Natural killer cell (primary cell): ENCODE results near the gene GRID1. TPM values are rescaled to one million over a fixed set of nuclear protein-coding genes. Genes with fewer than 3 reads are reported as not detected.
"Not testable (repeated sequence)": the region's sequence is repeated elsewhere in the genome, so short reads cannot be mapped to it uniquely, and the experiment has no call there.

Source experiments
- ATAC-seq, 3 donors: fragments of 150-1000 bp in 2 of 3; fragments of 200-7000 bp in 1 of 3; cut with Tn5 transposase; 1 replicate in 1 of 3; 2 replicates in 2 of 3; pipeline ENCODE4 v1.10.0; 2021; ENCODE audit warnings: mild to moderate bottlenecking in 2 of 3, moderate library complexity in 2 of 3
- DNase-seq, 2 donors: peaks; one replicate each; pipeline versions ENCODE4 v3.0.0 to v3.0.0-alpha.2; 2013 to 2021; ENCODE audit warnings: mixed read lengths in 1 of 2
- H3K27ac ChIP-seq: one replicate; pipeline ENCODE4 v1.5.1; 2013; ENCODE audit warnings: mild to moderate bottlenecking, low read length
- H3K27me3 ChIP-seq: one replicate; pipeline ENCODE4 v1.6.1; 2013; ENCODE audit warnings: low read length; ENCODE audit not compliant: control insufficient read depth, insufficient read depth
- H3K36me3 ChIP-seq: one replicate; pipeline ENCODE4 v1.6.1; 2013; ENCODE audit warnings: low read length; ENCODE audit not compliant: control insufficient read depth, insufficient read depth
- H3K4me1 ChIP-seq: one replicate; pipeline ENCODE4 v1.6.1; 2013; ENCODE audit warnings: low read length; ENCODE audit not compliant: control insufficient read depth, insufficient read depth
- H3K4me3 ChIP-seq: one replicate; pipeline ENCODE4 v1.5.1; 2013; ENCODE audit warnings: low read length
- H3K9me3 ChIP-seq: one replicate; pipeline ENCODE4 v1.6.1; 2013; ENCODE audit warnings: low read length; ENCODE audit not compliant: control insufficient read depth, insufficient read depth
- H3K27ac Mint-ChIP-seq, 2 donors: one replicate each; pipeline ENCODE4 v1.8.0; 2022; ENCODE audit warnings: mild to moderate bottlenecking in 2 of 2, mixed read lengths in 2 of 2, moderate library complexity in 1 of 2
- H3K27me3 Mint-ChIP-seq, 2 donors: one replicate each; pipeline ENCODE4 v1.8.0; 2022; ENCODE audit warnings: low read depth in 2 of 2, mixed read lengths in 2 of 2
- H3K36me3 Mint-ChIP-seq: one replicate; pipeline ENCODE4 v1.8.0; 2022; ENCODE audit warnings: mixed read lengths
- H3K4me1 Mint-ChIP-seq, 2 donors: one replicate each; pipeline ENCODE4 v1.8.0; 2022; ENCODE audit warnings: mixed read lengths in 2 of 2
- H3K4me3 Mint-ChIP-seq: one replicate; pipeline ENCODE4 v1.8.0; 2022; ENCODE audit warnings: mild to moderate bottlenecking, moderate library complexity, mixed read lengths
- H3K9me3 Mint-ChIP-seq, 2 donors: one replicate each; pipeline ENCODE4 v1.8.0; 2022; ENCODE audit warnings: mixed read lengths in 2 of 2
- CTCF ChIP-seq: fragments of 200-600 bp; IDR thresholded peaks from one replicate; pipeline ENCODE4 v1.8.0; 2022; ENCODE audit warnings: antibody characterized with exemption
- WGBS: methylation state at CpG from one replicate; pipeline ENCODE4 v1.1.7; 2013; ENCODE audit warnings: missing lambda C conversion rate; ENCODE audit not compliant: insufficient coverage; 5-methylcytosine and 5-hydroxymethylcytosine counted together
- intact Hi-C: fragments of 100-400 bp; cut with micrococcal nuclease; formaldehyde crosslinking; loops from one replicate; pipeline ENCODE4 v1.14.2; 2022
- total RNA-seq, 4 donors: library from RNA; stranded (reverse); fragments of 120-200 nt in 1 of 4; gene quantifications; one replicate each; pipeline versions ENCODE4 v1.2.3 to v1.2.4, GENCODE V29; 2013 to 2022

GRID1 gene
- total RNA-seq, 3 donors from 2014 or later (not counting 1 experiment from before 2014, with no cell fraction given): not detected

- no peaks in the 10 kb centered on the region for H3K36me3 Mint-ChIP-seq
- TF ChIP-seq CTCF: no peak
- intact Hi-C loops: no loop called here
- Histone ChIP-seq H3K4me1 (no peaks in the 10 kb centered on the region), H3K4me3 (no peak overlapping the region), H3K36me3 (no peaks in the 10 kb centered on the region), H3K27me3 (no peaks in the 10 kb centered on the region), H3K9me3 (no peaks in the 10 kb centered on the region), H3K27ac (no peak overlapping the region)
- no peaks in the 10 kb centered on the region for H3K27me3 Mint-ChIP-seq
- H3K4me1 Mint-ChIP-seq: no peaks in the 10 kb centered on the region
- ATAC-seq: no peak
- WGBS: 40% methylated on average over 1 of the region's 3 CpGs
- DNase-seq: no peak
- peaks cover 6 to 7% of the 10 kb centered on the region in 2 donors for H3K9me3 Mint-ChIP-seq
- H3K4me3 Mint-ChIP-seq: no peak overlapping the region
- H3K27ac Mint-ChIP-seq: no peak overlapping the region
Measured at GRCh38 chr10:85719408-85719807, 647.2 kb downstream of the GRID1 start.

DNA sequence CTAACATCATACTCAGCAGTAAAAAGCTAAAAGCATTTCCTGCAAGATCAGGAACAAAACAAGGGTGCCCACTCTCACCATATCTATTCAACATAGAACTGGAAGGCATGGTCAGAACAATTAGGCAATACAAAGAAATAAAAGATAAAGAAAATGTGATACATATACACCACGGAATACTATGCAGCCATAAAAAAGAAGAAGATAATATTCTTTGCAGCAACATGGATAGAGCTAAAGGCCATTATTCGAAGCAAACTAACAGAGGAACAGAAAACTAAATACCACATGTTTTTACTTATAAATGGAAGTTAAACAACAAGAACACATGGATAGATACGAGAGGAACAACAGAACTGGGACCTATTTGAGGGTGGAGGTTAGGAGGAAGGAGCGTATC, 652.7 kb downstream of the GRID1 start:
- no peaks in the 10 kb centered on the region for H3K27me3 Mint-ChIP-seq
- intact Hi-C loops: no loop called here
- no peak for DNase-seq

DNA sequence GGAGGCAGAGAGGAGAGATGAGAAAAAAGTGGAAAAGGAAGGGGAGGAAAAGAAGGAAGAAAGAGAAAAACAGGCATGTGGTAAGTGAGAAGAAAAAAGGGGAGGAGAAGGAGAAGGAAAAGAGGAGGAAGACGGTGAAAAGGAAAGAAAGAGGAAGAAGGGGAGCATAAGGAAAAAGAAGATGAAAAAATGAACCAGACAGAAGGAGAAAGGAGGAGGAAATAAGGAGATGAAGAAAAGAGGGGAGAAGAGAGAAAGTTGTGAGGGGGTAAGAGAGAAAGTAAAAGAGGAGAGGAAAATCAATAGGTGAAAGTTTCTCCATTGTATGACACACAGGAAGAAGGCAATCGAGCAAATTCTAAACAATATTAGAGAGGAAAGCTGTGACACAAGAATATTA, 663.8 kb downstream of the GRID1 start:
- no peak for ATAC-seq
- Histone ChIP-seq H3K36me3 (no peaks in the 10 kb centered on the region), H3K27me3 (no peaks in the 10 kb centered on the region), H3K27ac (no peak overlapping the region), H3K4me1 (no peaks in the 10 kb centered on the region), H3K9me3 (no peaks in the 10 kb centered on the region), H3K4me3 (no peak overlapping the region)
- Mint-ChIP-seq H3K36me3 (no peaks in the 10 kb centered on the region), H3K27ac (no peak overlapping the region), H3K27me3 (no peaks in the 10 kb centered on the region), H3K4me1 (no peaks in the 10 kb centered on the region), H3K9me3 (peaks cover 13 to 16% of the 10 kb centered on the region in 2 donors), H3K4me3 (no peak overlapping the region)
- 90% methylated on average over 1 of the region's 2 CpGs for WGBS
- intact Hi-C loops: no loop called here
- TF ChIP-seq CTCF: no peak
- DNase-seq: no peak

More for the DNA sequence above, 652.7 kb downstream of the GRID1 start:
- no peak for TF ChIP-seq CTCF
- no peaks in the 10 kb centered on the region for H3K4me1 ChIP-seq
- no peak for ATAC-seq
- H3K9me3 ChIP-seq: no peaks in the 10 kb centered on the region
- 50% methylated on average over 1 of the region's 4 CpGs for WGBS
- no peaks in the 10 kb centered on the region for H3K27me3 ChIP-seq
- Mint-ChIP-seq H3K4me1 (no peaks in the 10 kb centered on the region), H3K9me3 (peaks cover 5 to 16% of the 10 kb centered on the region in 2 donors), H3K4me3 (no peak overlapping the region), H3K27ac (no peak overlapping the region), H3K36me3 (no peaks in the 10 kb centered on the region)
- no peak overlapping the region for H3K27ac ChIP-seq
- no peaks in the 10 kb centered on the region for H3K36me3 ChIP-seq
- no peak overlapping the region for H3K4me3 ChIP-seq

DNA sequence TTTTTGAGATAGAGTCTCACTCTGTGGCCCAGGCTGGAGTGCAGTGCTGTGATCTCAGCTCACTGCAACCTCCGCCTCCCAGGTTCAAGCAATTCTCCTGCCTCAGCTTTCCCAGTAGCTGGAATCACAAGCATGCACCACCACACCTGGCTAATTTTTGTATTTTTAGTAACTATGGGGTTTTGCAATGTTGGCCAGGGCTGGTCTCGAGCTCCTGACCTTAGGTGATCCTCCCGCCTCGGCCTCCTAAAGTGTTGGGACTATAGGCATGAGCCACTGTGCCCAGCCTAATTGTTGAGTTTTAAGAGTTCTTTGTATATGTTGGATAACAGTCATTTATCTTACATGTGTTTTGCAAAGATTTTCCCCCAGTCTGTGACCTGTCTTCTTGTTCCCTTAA, 667.5 kb downstream of the GRID1 start:
- H3K27me3 ChIP-seq, H3K4me3 Mint-ChIP-seq, ATAC-seq, H3K4me3 ChIP-seq, H3K9me3 ChIP-seq, H3K27ac Mint-ChIP-seq, intact Hi-C loops, H3K4me1 Mint-ChIP-seq, H3K27ac ChIP-seq, H3K36me3 Mint-ChIP-seq, H3K36me3 ChIP-seq, DNase-seq, H3K27me3 Mint-ChIP-seq, H3K4me1 ChIP-seq: not testable (repeated sequence)
- 88% methylated on average over 4 of the region's 4 CpGs for WGBS
- H3K9me3 Mint-ChIP-seq: peaks cover 10 to 11% of the 10 kb centered on the region in 2 donors
